NOMO-1 (cell line): ENCODE data around the gene PTPRN2.
"Not testable (repeated sequence)": the region's sequence is repeated elsewhere in the genome, so short reads cannot be mapped to it uniquely, and the experiment has no call there.

Experiments
- DNase-seq, 2 experiments: peaks; one replicate each; lab custom pipeline; 2025; ENCODE audit not compliant: unreplicated experiment in 2 of 2; lab: John Stamatoyannopoulos, UW

PTPRN2 gene

GRCh38 chr7:157569967-157570366, 1017.7 kb downstream of the PTPRN2 start:
- no peak for DNase-seq

- peak; percentile 66 to 77 for DNase-seq
Measured at GRCh38 chr7:157568770-157569584, 1018.6 kb downstream of the PTPRN2 start.

- peak in 1 of 2 experiments; percentile 2 for DNase-seq
Measured at GRCh38 chr7:157568106-157568769, 1019.4 kb downstream of the PTPRN2 start.

GRCh38 chr7:157567666-157568065, 1020.0 kb downstream of the PTPRN2 start:
- DNase-seq, result no peak

- DNase-seq, result no peak
Measured at GRCh38 chr7:157566631-157567006, 1021.0 kb downstream of the PTPRN2 start.

GRCh38 chr7:157565981-157566630, 1021.5 kb downstream of the PTPRN2 start:
- DNase-seq, result no peak

GRCh38 chr7:157565201-157565626, 1022.4 kb downstream of the PTPRN2 start:
- no peak for DNase-seq

- DNase-seq, result no peak
Measured at GRCh38 chr7:157564517-157565177, 1023.0 kb downstream of the PTPRN2 start.

GRCh38 chr7:157563467-157564135, 1024.0 kb downstream of the PTPRN2 start:
- not testable (repeated sequence) for DNase-seq

- not testable (repeated sequence) for DNase-seq
Measured at GRCh38 chr7:157562522-157563398, 1024.9 kb downstream of the PTPRN2 start.

- no peak for DNase-seq
Measured at GRCh38 chr7:157561816-157562410, 1025.7 kb downstream of the PTPRN2 start.

GRCh38 chr7:157561523-157561785, 1026.2 kb downstream of the PTPRN2 start:
- DNase-seq, result no peak

- DNase-seq, result no peak
Measured at GRCh38 chr7:157560710-157561522, 1026.7 kb downstream of the PTPRN2 start.

- DNase-seq, result no peak
Measured at GRCh38 chr7:157560258-157560654, 1027.4 kb downstream of the PTPRN2 start.

- DNase-seq, result no peak
Measured at GRCh38 chr7:157559596-157560257, 1027.9 kb downstream of the PTPRN2 start.

- DNase-seq, result no peak
Measured at GRCh38 chr7:157558875-157559595, 1028.6 kb downstream of the PTPRN2 start.

- no peak for DNase-seq
Measured at GRCh38 chr7:157558516-157558874, 1029.1 kb downstream of the PTPRN2 start.

GRCh38 chr7:157558061-157558460, 1029.6 kb downstream of the PTPRN2 start:
- no peak for DNase-seq
